PFSK-1 (cell line): Measurements from ENCODE around the gene KSR2.

ENCODE experiments used
- FOXP2 ChIP-seq: optimal IDR thresholded peaks from 2 replicates; pipeline ENCODE3; 2011; ENCODE audit warnings: borderline replicate concordance, control low read depth, inconsistent platforms; ENCODE audit not compliant: insufficient read depth; ENCODE audit errors: extremely low read length, extremely low read depth
- POLR2AphosphoS5 ChIP-seq: IDR thresholded peaks from 2 replicates; pipeline ENCODE4 v1.6.1; 2012; ENCODE audit warnings: low read depth, mild to moderate bottlenecking, control low read depth, low read length, moderate library complexity
- SIN3A ChIP-seq: IDR thresholded peaks from 2 replicates; pipeline ENCODE4 v1.6.1; 2012; ENCODE audit warnings: mild to moderate bottlenecking, low read length, moderate library complexity, borderline replicate concordance; ENCODE audit not compliant: insufficient read depth
- TAF1 ChIP-seq: IDR thresholded peaks from 2 replicates; pipeline ENCODE4 v1.6.1; 2012; ENCODE audit warnings: low read length, control low read depth, borderline replicate concordance; ENCODE audit not compliant: insufficient read depth
- TF ChIP-seq, protein P1 (sequence below), 2 experiments: IDR thresholded peaks; 2 replicates each; pipeline versions ENCODE4 v1.6.1 to v1.8.0; 2011 to 2012; ENCODE audit warnings: low read depth in 2 of 2, low read length in 2 of 2, control low read depth in 1 of 2, inconsistent platforms in 1 of 2, mild to moderate bottlenecking in 1 of 2, moderate library complexity in 1 of 2; ENCODE audit not compliant: insufficient read depth in 1 of 2

Gene KSR2

GRCh38 chr12:117845271-117845904 is 123.4 kb downstream of the KSR2 start:
- TF ChIP-seq FOXP2 (no peak), SIN3A (no peak), POLR2AphosphoS5 (no peak), TAF1 (no peak)
- TF ChIP-seq, protein P1, sequence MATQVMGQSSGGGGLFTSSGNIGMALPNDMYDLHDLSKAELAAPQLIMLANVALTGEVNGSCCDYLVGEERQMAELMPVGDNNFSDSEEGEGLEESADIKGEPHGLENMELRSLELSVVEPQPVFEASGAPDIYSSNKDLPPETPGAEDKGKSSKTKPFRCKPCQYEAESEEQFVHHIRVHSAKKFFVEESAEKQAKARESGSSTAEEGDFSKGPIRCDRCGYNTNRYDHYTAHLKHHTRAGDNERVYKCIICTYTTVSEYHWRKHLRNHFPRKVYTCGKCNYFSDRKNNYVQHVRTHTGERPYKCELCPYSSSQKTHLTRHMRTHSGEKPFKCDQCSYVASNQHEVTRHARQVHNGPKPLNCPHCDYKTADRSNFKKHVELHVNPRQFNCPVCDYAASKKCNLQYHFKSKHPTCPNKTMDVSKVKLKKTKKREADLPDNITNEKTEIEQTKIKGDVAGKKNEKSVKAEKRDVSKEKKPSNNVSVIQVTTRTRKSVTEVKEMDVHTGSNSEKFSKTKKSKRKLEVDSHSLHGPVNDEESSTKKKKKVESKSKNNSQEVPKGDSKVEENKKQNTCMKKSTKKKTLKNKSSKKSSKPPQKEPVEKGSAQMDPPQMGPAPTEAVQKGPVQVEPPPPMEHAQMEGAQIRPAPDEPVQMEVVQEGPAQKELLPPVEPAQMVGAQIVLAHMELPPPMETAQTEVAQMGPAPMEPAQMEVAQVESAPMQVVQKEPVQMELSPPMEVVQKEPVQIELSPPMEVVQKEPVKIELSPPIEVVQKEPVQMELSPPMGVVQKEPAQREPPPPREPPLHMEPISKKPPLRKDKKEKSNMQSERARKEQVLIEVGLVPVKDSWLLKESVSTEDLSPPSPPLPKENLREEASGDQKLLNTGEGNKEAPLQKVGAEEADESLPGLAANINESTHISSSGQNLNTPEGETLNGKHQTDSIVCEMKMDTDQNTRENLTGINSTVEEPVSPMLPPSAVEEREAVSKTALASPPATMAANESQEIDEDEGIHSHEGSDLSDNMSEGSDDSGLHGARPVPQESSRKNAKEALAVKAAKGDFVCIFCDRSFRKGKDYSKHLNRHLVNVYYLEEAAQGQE (IDR thresholded peaks at IDR 0.05; ENCODE audit: insufficient read depth in 1 of 2, low read depth in 2 of 2, low read length in 2 of 2) = no peak

GRCh38 chr12:117844114-117844830 is 124.5 kb downstream of the KSR2 start:
- TF ChIP-seq, protein P1 (IDR thresholded peaks at IDR 0.05; ENCODE audit: insufficient read depth in 1 of 2, low read depth in 2 of 2, low read length in 2 of 2) = no peak
- TF ChIP-seq SIN3A (no peak), FOXP2 (no peak)

DNA sequence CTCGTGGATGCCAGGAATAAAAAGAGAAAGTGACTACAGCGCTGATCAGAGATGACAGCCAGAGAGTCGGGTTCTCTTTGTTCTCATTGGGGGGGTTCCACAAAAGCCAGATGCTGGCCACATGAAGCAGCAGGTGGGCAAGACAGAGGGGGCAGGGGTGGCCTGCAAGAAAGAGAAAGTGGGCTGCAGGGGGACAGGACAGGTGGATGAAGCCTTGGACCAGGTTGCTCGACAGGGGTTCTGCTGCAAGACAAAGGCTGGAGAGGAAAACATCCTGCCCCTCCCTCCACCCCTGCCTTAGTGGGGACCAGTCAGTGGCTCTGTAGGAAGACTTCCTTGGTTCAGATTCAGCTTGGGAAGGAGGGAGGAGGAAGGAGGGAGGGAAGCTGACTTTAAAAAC is 126.2 kb downstream of the KSR2 start:
- TF ChIP-seq, protein P1 (IDR thresholded peaks at IDR 0.05; ENCODE audit: insufficient read depth in 1 of 2, low read depth in 2 of 2, low read length in 2 of 2) = no peak
- no peak for TF ChIP-seq SIN3A
- TF ChIP-seq TAF1 = no peak
- TF ChIP-seq FOXP2 = no peak
- TF ChIP-seq POLR2AphosphoS5 = no peak

DNA sequence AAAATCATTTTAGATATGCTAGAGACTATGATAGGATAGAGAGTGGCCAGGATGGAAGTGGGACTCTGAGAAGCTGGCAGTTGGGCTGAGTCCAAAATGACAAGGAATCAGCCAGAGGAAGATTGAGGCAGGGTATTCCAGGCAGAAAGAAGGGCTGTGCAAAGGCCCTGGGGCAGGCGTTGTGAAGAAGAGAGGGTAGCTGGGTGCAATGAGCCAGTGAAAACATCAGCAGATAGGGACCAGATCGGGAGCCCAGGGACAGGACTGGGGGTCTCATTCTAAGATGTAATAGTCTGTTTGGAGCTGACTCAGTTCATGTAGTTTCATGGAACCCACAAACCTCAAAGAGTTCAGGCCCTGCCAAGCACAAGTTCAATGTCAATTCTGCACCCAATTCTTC is 126.6 kb downstream of the KSR2 start:
- TF ChIP-seq POLR2AphosphoS5 = no peak
- TF ChIP-seq FOXP2 = no peak
- TF ChIP-seq, protein P1 (IDR thresholded peaks at IDR 0.05; ENCODE audit: insufficient read depth in 1 of 2, low read depth in 2 of 2, low read length in 2 of 2) = no peak
- no peak for TF ChIP-seq SIN3A
- no peak for TF ChIP-seq TAF1
